Mucosa of stomach (tissue), 1 donor: ENCODE measurements around the gene ARID3A.

ENCODE experiments used
- H3K27me3 ChIP-seq: one replicate; pipeline ENCODE4 v1.7.0; 2013; ENCODE audit warnings: mild to moderate bottlenecking, low read length; ENCODE audit not compliant: control insufficient read depth, insufficient read depth
- H3K36me3 ChIP-seq: one replicate; pipeline ENCODE4 v1.7.0; 2013; ENCODE audit warnings: low read length; ENCODE audit not compliant: control insufficient read depth, insufficient read depth
- H3K4me1 ChIP-seq: one replicate; pipeline ENCODE4 v1.7.0; 2013; ENCODE audit warnings: mild to moderate bottlenecking, low read length; ENCODE audit not compliant: control insufficient read depth, insufficient read depth
- H3K4me3 ChIP-seq: one replicate; pipeline ENCODE4 v1.7.0; 2013; ENCODE audit warnings: low read length
- H3K9ac ChIP-seq: one replicate; pipeline ENCODE4 v1.7.0; 2013; ENCODE audit warnings: mild to moderate bottlenecking, low read length, moderate library complexity
- H3K9me3 ChIP-seq: one replicate; pipeline ENCODE4 v1.7.0; 2013; ENCODE audit warnings: mild to moderate bottlenecking, low read length, moderate library complexity; ENCODE audit not compliant: control insufficient read depth
- donor health status: Pancreatic carcinoma.

ARID3A gene

DNA sequence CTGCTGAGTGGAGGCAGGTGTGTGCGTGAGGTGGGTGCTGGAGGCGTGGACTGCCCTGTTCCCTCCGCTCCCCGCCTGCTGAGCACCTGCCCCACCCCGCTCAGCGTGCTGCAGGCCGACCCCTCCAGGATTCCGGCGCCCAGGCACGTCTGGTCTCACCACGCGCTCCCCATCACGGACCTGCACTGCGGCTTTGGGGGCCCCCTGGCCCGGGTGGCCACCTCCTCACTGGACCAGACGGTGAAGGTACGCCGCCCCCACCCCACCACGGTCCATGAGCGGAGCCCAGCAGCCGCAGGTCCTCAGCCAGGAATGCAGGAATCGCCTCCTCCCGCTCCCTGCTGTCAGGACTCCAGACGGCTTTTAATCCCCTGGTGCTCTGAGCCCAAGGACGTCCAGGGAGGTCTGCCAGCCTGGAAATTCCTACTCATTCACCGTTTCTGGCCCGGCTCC, 64.3 kb downstream of the ARID3A start:
- no peak overlapping the region for H3K9ac ChIP-seq
- peaks cover 3% of the 10 kb centered on the region for H3K27me3 ChIP-seq
- H3K4me3 ChIP-seq: no peak overlapping the region
- H3K36me3 ChIP-seq: no peaks in the 10 kb centered on the region
- peaks cover 2% of the 10 kb centered on the region for H3K4me1 ChIP-seq
- no peaks in the 10 kb centered on the region for H3K9me3 ChIP-seq

DNA sequence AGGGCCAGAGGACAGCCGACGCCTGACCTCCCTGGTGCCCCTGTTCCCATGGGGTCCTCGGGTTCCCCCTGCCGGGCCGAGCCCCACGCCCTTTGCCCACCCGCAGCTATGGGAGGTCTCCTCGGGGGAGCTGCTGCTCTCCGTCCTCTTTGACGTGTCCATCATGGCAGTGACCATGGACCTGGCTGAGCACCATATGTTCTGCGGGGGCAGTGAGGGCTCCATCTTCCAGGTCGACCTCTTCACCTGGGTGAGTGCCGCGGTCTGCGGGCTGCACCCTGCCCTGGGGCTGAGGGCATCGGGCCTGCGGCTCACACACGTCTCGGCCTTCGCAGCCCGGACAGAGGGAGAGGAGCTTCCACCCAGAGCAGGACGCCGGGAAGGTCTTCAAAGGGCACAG, 64.9 kb downstream of the ARID3A start:
- H3K9me3 ChIP-seq: no peaks in the 10 kb centered on the region
- no peak overlapping the region for H3K4me3 ChIP-seq
- H3K27me3 ChIP-seq: peaks cover 9% of the 10 kb centered on the region
- H3K36me3 ChIP-seq: no peaks in the 10 kb centered on the region
- H3K9ac ChIP-seq: no peak overlapping the region
- H3K4me1 ChIP-seq: no peaks in the 10 kb centered on the region

DNA sequence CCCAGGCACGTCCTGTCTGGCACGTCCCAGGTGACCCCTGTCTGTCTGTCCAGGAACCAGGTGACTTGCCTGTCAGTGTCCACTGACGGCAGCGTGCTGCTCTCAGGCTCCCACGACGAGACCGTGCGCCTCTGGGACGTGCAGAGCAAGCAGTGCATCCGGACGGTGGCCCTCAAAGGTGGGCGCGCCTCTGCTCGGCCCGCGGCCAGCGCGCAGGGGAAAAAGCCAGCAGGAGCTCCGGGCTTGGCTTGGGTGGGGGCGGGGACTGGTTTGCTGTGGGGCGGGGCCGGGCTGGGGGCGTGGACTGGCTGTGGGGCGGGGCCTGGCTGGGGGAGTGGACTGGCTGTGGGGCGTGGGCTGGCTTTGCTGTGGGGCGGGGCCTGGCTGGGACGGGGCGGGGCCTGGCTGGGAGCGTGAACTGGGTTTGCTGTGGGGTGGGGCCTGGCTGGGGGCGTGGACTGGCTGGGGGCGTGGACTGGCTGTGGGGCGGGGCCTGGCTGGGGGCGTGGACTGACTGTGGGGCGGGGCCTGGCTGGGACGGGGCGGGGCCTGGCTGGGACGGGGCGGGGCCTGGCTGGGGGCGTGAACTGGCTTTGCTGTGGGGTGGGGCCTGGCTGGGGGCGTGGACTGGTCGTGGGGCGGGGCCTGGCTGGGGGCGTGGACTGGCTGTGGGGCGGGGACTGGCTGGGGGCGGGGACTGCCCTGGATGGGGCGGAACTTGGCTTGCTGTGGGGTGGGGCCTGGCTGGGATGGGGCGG, 65.5 kb downstream of the ARID3A start:
- H3K36me3 ChIP-seq: no peaks in the 10 kb centered on the region
- peaks cover 6% of the 10 kb centered on the region for H3K4me1 ChIP-seq
- H3K9me3 ChIP-seq: no peaks in the 10 kb centered on the region
- H3K4me3 ChIP-seq: no peak overlapping the region
- H3K27me3 ChIP-seq: peaks cover 15% of the 10 kb centered on the region
- no peak overlapping the region for H3K9ac ChIP-seq

DNA sequence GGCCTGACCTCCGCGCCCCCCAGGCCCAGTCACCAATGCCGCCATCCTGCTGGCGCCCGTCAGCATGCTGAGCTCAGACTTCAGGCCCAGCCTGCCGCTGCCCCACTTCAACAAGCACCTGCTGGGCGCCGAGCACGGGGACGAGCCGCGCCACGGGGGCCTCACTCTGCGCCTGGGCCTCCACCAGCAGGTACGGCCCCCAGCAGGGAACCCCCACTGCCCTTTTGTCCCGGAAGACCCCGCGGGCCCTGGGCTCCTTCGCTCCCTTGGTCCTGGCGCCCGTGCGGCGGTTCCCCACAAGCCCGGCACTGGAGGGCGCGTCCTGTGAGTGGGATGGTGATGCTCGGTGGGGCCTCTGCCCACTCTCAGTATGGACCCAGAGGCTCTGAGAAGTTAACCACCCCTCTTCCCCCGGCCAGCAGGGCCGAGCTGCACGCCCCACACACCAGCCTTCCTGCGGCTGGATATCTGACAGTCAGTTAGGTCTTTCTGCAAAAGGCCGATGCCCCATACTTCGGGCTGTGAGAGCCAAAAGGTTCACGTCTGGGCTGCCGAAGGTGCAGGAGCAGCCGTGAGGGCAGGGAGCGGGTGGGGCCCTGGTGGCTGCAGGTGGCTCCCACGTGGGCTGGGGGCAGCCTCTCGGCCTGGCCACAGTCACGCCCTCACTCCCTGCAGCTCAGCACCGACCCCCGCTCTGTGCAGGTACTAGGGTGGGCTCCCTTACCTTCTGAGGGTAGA, 66.3 kb downstream of the ARID3A start:
- no peaks in the 10 kb centered on the region for H3K36me3 ChIP-seq
- peaks cover 8% of the 10 kb centered on the region for H3K4me1 ChIP-seq
- H3K9ac ChIP-seq: no peak overlapping the region
- no peaks in the 10 kb centered on the region for H3K9me3 ChIP-seq
- no peak overlapping the region for H3K4me3 ChIP-seq
- H3K27me3 ChIP-seq: peaks cover 23% of the 10 kb centered on the region

DNA sequence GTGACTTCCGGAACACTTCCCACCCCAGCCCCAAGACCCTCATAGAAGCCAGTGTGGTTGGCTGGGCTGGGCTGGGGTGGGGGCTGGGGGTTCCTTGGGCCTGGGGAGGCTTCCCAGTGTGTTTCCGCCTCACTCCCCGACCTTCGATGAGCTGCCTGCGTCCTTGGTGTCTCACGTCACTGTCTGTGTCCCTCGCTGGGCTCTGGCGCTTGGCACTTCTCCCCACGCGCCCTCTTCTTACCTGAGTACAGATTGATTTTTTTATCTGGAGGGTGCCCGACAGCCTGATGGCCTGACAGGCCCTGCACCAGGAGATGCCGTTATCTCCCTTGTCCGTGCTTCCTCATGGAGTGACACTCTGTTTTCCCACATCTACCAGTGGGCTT, 66.8 kb downstream of the ARID3A start:
- H3K27me3 ChIP-seq: peaks cover 28% of the 10 kb centered on the region
- H3K36me3 ChIP-seq: no peaks in the 10 kb centered on the region
- H3K9me3 ChIP-seq: no peaks in the 10 kb centered on the region

DNA sequence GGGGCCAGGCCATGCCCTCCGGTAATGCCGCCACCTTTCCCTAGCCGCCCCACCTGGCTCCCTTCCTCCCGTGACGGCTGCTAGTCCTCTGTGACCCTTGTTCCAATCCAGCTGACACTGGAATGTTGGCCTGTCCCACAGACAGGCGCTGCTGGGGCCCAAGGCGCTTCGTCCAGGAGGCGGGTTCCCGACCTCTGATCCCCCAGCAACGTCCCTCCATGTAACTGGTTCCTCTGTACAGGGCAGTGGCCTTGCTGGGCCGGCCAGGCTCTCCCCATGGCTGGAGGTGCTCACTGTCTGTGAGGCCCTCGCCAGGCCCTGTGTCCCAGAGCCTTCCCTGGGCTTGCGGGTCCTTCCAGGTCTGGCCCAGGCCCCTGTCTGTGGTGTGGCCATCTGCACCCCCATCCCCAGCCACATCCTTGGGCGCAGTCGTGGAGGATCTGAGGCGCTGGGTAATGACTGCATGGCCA, 67.6 kb downstream of the ARID3A start:
- Histone ChIP-seq H3K36me3 (no peaks in the 10 kb centered on the region), H3K9me3 (no peaks in the 10 kb centered on the region), H3K27me3 (peaks cover 36% of the 10 kb centered on the region), H3K4me1 (peaks cover 8% of the 10 kb centered on the region), H3K4me3 (no peak overlapping the region), H3K9ac (no peak overlapping the region)

More for the DNA sequence above, 66.8 kb downstream of the ARID3A start:
- peaks cover 8% of the 10 kb centered on the region for H3K4me1 ChIP-seq
- H3K9ac ChIP-seq: no peak overlapping the region
- H3K4me3 ChIP-seq: no peak overlapping the region

DNA sequence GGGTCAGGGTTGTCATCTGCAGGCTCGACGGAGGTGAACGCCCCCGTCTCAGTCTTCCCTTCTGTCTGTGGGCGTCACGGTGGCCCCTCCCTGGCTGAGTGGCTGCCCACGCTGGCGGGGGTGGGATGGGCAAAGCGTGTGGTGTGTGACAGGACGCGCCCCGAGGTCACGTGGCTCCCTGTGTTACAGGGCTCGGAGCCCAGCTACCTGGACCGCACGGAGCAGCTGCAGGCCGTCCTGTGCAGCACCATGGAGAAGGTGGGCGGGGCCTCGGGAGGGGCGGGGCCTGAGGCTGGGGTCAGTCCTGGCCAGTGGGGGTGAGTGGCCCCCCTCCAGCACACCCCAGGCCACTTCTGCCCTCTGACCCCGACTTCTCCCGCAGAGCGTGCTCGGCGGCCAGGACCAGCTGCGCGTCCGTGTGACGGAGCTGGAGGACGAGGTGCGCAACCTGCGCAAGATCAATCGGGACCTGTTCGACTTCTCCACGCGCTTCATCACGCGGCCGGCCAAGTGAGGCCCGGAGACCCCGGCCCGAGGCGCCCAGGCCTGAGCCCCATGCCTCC, 68.1 kb downstream of the ARID3A start:
- H3K27me3 ChIP-seq: peaks cover 41% of the 10 kb centered on the region
- no peak overlapping the region for H3K9ac ChIP-seq
- peaks cover 8% of the 10 kb centered on the region for H3K4me1 ChIP-seq
- H3K36me3 ChIP-seq: no peaks in the 10 kb centered on the region
- H3K4me3 ChIP-seq: no peak overlapping the region
- H3K9me3 ChIP-seq: no peaks in the 10 kb centered on the region

DNA sequence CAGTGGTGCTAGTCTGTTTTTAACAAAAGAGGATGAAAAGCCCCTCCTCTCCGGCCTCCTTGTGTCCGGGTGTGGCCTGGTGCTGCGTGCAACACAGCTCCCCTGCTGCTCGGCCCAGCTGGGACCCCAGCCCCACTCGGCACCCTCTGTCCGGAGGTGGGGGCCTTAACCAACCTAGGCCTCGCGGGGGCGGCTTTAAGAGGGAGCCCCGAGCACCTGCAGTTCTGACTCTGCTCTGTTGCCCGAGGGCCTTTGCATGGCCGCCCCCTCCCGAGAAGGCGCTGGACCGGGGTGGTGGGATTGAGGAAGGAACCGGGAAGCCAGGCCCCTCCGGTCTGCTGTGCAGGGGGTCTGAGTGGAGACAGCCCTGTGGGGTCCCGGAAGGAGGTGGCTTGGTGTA, 68.7 kb downstream of the ARID3A start:
- Histone ChIP-seq H3K4me3 (no peak overlapping the region), H3K4me1 (peaks cover 8% of the 10 kb centered on the region), H3K9ac (no peak overlapping the region), H3K9me3 (no peaks in the 10 kb centered on the region), H3K36me3 (no peaks in the 10 kb centered on the region), H3K27me3 (peaks cover 47% of the 10 kb centered on the region)

DNA sequence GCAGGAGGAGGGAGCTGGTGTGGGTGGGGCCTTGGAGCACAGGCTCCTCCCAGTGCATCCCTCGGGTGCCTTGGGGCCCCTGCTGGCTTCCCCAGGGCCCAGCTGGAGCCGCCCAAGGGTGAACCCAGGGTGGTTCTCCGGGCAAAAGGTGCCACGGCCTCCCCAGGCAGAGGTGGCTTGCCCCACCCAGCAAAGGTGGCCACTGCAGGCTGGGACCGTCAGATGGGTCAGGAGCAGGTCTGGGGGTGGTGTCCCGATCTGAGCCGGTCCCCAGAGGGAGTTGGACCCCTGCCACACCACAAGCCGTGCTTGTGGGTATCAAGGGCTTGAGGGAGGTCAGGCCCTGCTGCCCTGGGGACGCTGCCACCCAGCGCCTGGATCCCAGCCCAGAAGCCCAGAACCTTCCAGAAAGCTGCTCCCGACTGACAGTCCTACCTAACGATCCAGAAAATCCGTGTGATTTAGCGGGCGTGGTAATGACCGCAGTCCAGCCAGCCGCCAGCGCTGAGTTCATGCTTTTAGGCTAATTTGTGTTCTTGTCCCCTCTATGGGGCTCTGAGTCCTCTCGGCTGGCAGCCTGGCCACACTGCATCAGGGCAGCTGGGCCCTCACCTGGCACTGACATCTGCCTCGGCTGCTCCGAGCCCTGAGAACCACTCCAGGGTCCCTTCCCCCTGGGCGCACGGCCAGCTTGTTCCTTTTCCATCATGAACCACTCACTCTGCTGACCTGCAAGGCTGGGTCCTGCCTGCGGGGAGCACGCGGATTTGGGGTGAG, 69.4 kb downstream of the ARID3A start:
- no peak overlapping the region for H3K9ac ChIP-seq
- peaks cover 8% of the 10 kb centered on the region for H3K4me1 ChIP-seq
- no peak overlapping the region for H3K4me3 ChIP-seq
- H3K27me3 ChIP-seq: peaks cover 50% of the 10 kb centered on the region
- H3K9me3 ChIP-seq: no peaks in the 10 kb centered on the region
- H3K36me3 ChIP-seq: no peaks in the 10 kb centered on the region

DNA sequence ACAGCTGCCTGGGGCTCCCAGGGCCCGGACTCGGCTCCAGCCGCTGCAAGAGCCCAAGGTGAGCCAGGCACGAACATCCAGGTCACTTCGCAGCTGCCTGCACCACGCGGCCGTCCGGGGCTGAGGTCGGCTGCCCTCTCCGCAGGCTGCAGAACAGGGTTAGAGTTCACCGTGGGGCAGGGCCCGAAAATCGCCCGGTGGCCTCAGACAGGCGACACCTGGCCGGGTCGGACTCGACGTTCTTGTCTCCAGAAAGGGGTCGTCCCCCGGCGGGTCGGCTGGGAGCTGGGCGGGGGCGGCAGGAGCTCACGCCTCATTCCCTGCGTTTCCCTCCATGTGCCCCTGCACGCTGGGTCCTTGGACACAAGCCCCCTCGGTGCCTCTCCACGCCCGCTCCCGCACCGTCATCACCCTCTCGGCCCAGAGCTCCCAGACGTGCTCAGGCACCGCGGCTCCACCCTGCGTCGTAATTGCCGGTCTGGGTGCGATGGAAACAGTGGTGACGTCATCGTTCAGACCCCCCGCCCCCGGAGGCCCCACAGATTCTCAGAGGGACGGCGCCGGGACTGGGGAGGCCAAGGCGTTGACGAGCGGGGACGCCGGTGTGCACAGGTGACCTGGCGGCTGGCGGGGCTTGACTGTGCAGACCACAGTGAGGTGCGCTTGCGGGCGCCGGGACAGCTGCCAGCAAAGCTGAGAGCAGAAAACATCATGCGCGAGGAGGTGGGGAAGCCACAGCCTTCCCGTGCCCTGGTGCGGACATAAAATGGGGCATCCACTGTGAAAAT, 70.4 kb downstream of the ARID3A start:
- no peaks in the 10 kb centered on the region for H3K36me3 ChIP-seq
- H3K9ac ChIP-seq: no peak overlapping the region
- H3K4me3 ChIP-seq: no peak overlapping the region
- H3K9me3 ChIP-seq: no peaks in the 10 kb centered on the region
- peaks cover 12% of the 10 kb centered on the region for H3K4me1 ChIP-seq
- peaks cover 57% of the 10 kb centered on the region for H3K27me3 ChIP-seq

DNA sequence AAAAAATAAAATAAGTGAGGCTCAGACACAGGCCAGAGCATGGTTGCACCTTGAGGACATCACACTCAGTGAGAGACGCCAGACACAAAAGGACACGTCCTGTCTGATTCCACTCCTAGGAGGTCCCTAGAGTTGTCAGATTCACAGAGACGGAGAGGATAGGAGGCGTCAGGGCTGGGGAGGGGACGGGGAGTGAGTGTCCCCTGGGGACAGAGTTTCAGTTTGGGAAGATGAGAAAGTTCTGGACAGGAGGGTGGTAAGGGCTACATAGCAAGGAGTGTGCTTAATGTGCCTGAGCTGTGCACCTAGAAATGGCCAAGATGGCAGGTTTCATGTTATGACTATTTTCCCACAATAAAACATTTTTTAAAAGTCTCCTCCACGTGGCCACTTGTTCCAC, 72.2 kb downstream of the ARID3A start:
- peaks cover 16% of the 10 kb centered on the region for H3K4me1 ChIP-seq
- H3K9me3 ChIP-seq: no peaks in the 10 kb centered on the region
- no peak overlapping the region for H3K9ac ChIP-seq
- H3K27me3 ChIP-seq: peaks cover 71% of the 10 kb centered on the region
- H3K36me3 ChIP-seq: no peaks in the 10 kb centered on the region
- no peak overlapping the region for H3K4me3 ChIP-seq
